Fibroblast of skin of back (primary cell): ENCODE data around the gene APOL2. TPM values are rescaled to one million over a fixed set of nuclear protein-coding genes. Genes with fewer than 3 reads are reported as not detected.
"Not testable (repeated sequence)": the region's sequence is repeated elsewhere in the genome, so short reads cannot be mapped to it uniquely, and the experiment has no call there.

ENCODE experiments used
- DNase-seq: peaks from one replicate; pipeline ENCODE4 v3.0.0-alpha.2; 2013
- polyA plus RNA-seq, 2 experiments: library from polyadenylated mRNA; unstranded; fragments of 120-200 nt; gene quantifications; one replicate each; pipeline ENCODE4 v1.2.1, GENCODE V29; 2013; ENCODE audit not compliant: insufficient read length in 2 of 2

Gene APOL2, protein sequence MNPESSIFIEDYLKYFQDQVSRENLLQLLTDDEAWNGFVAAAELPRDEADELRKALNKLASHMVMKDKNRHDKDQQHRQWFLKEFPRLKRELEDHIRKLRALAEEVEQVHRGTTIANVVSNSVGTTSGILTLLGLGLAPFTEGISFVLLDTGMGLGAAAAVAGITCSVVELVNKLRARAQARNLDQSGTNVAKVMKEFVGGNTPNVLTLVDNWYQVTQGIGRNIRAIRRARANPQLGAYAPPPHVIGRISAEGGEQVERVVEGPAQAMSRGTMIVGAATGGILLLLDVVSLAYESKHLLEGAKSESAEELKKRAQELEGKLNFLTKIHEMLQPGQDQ
- polyA plus RNA-seq (2013, experiment 1 of 2; ENCODE audit: insufficient read length), result 21.9 TPM
- 19.3 TPM for polyA plus RNA-seq (2013, experiment 2 of 2; ENCODE audit: insufficient read length)

DNA sequence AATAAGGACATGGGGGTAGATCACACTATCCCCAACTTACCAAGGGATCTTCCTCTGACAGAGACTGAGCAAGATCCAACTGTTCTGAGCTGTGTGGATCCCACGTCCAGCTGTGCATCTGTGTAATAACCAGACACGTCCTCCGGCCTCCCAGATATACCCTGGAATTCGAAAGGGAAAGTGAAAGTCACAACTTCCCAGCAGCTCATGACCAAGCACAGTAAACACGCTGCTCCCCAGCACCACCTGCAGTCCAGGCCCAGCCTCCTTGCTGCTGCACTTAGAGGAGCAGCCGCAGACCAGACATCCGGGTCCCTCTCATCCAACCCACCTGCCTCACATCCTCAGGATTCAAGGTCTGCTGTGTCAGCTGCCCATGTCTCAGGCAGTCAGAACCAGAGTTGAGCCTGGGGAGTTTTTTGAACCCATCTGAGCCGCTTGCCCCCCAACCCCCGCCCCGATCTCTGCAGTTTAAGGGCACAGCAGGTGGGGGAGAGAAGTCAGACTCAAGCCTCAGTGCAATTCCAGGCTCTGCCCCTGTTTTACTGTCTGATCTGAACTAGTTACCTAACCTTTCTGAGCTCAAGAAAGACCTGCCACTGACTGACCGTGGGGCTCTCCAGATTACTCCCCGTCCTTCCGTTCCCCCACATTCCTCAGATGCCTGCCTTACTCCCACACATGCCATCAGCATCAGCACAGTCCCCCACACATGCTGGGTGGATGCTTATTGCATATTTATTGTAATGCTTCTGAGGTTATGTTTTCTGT, at the start of gene APOL2:
Gene APOL2, minus strand, starts transcription at position 127 of the 771 bp plus-strand sequence. CDS start 6,365 bp downstream, outside the sequence.
- peak; percentile 96 for DNase-seq

DNA sequence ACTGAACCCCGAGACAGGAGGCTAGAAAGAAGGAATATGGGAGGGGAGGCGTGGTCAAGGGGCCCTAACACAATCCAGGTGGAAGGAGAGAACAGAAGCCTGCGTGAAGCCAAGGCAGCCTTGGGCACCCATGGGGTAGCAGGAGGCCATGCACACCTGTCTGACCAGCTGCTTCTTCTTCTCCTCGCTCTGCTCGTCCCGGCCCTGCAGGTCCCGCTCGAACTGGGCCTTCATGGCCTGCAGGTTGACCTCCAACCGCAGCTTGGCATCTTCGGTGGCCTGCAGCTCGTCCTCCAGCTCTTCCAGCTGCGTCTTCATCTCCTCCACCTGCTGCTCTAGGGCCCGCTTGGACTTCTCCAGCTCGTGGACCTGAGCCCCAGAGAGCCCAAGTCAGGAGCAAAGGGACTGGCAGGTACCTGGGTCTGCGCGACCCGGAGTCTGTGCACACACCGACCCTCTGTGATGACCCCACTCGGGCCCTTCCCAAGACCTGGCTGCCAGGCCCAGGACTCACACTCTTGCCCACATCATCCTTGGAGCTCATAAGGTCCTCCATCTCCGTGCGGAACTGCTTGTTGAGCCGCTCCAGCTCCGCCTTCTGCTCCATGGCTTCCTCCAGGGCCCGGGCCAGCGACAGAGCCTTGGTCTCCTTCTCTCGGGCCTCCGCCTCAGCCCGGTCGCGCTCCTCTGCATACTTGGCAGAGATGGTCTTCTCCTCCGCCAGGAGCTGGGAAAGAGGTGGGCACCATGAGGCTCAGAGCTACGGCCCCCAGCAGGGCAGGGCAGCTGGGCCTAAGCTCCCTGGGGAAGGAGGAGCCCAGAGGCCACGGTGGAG, 49.5 kb upstream of the APOL2 start:
- no peak for DNase-seq

DNA sequence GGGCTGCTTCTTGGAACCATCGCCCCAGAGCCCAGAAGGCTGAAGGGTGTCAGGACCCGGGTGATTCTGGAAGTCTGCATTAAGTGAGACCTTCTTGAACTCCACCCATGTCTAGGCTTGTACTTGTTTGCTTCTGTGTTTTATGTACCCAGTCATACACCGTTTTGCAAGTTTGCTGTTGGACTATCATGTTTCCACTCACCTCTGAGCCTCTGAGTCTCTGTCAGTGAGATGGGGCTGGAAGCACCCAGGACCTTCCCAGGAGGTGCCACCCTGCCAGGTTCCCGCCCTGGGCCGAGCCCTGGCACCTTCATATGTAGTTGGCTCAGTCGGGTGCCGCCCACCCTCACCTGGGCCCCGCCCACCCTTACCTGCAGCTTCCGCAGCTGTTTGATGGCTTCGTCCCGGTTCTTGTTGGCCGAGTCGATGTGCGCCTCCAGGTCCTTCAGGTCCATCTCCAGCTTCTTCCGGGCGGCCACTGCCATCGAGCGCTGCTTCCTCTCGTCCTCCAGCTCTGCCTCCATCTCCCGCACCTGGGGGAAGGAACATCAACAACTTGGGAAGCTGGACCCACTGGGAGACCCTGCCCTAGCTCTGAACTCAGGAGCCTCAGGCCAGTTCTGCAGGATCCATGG, 48.7 kb upstream of the APOL2 start:
- no peak for DNase-seq

DNA sequence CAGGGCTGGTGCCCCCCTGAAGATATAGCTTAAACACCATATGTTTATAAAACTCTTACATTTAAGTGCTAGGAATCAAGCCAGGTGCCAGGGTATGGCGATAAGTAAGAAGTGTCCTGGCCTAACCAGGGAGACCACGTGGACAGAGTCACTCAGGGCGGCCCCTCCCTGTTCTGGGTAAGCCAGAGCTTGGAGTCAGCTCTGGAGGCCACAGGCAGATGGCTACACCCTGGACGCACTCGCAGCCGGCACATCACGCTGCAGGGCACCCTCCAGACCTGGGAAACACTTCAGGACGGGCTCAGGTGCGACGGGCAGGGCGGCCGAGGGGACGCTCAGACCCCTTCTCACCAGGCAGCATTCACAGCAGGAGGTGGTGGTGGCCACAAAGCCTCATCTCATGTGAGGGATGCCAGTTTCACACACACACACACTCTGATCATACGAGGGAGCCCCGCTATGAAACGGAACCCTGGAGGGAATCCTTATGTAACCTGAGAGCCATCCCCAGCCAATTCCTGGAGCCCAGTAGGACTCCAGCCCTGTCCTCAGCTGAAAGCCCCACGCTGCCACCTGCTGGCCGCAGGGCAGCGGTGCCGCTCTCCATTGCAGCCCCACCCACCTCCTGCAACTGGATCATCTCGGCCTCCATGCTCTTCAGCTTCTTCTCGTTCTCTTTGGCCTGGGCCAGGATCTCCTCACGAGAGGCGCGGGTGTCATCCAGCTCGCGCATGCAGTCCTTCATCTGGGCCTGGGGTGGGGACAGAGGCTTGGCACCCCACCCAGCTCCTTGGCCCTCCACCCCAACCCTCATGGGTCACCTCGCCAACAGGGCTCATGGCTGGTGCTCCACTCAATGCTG, 47.0 kb upstream of the APOL2 start:
- DNase-seq, result peak; percentile 67

DNA sequence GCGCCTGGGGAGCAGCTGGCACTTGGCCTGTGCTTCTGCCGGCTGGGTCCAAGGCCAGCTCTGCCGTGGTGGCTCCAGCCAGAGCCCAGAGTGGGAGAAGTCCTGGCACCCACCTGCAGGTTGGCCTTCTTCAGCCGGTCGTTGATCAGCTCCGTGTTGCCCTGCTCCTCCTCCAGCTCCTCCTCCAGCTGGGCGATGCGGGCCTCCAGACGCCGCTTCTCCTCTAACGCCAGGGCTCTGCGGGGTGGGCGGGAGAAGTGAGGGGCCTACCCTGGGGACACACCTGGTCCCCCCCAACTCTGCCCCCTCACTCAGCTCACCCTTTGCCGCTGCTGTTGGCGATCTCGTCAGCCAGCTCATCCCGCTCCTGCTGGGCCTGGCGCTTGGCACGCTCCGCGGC, 46.2 kb upstream of the APOL2 start:
- no peak for DNase-seq

DNA sequence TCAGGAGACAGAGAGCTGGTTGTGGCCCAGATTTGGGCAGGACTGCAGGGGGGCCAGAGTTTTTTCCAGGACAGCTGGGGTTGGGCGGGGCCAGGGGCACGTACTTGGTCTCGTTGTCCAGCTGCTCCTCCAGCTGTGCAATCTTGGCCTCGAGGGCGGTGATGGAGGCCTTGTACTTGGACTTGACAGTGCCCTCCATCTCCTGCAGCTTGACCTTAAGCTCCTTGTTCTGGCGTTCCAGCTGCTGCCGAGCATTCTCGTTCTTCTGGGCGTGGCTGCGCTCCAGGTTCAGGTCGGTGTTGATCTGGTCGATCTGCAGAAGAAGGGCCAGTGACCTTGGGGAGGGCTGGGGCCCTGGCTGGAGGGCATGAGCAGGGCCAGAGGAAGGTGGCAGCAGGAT, 45.7 kb upstream of the APOL2 start:
- no peak for DNase-seq

DNA sequence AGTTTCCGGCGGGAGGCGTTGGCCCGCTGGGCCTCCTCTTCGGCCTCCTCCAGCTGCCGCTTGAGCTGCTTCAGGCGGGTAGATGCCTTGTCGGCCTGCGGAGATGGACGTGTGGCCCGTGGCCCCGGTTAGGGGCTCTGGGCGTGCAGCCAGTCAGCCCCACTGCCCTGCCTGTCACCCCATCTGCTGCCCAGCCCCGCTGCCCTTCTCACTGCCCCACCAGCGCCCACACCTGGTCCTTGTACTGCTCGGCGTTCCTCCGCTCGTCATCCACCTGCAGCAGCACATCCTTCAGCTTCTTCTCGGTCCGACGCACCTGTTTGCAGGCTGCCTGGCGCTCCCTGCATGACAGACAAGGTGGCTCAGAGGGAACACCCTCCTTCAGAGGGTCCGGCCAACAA, 44.8 kb upstream of the APOL2 start:
- DNase-seq, result no peak

DNA sequence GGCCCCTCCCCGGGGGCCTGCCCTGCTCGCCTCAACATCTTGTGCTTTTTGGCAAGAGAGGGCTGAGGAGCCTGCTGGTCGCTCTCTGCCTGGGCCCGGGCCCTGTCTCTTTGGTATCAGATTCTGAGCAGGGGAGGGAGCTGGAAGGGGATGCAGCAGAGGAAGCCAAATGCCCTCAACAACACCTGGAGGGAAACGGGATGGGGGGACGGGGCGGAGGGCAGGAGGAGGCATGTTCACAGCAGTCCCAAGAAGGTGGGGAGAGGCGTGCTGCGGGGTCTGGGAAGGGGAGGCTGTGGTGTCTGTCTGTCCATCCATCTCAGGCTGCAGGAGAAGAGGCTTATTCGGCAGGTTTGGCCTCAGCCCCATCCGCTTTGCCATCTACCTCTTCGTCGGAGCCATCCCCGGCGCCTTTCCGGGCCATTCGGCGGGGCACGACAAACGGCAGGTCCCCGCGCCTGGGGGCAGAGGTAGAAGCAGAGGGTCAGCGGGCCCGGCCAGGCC, 43.1 kb upstream of the APOL2 start:
- no peak for DNase-seq

DNA sequence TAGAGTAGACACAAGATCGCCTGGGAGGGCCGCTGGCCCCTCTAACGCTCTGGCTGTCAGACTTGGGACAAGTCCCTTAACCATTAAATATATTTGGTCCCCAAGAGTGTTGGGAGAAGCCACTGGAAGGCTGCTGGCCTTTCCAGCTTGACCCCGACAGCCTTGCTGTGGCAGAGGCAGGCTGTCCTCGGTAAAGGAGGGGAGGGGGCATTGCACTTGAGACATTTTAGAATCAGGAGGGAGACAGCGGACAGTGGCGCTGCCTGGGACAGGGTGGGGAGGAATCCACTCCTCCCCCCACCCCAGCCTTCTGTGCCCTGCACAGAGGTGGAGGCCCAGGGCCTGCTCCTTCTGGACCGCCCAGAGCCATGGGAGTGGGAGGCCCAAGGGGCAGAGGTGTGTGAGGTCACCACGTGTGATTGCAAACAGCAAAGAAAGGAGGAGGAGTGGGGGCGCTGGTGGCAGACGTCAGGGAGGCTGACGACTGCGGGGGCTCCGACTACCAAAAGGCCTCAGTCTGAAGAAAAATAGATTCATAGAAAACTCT, 42.5 kb upstream of the APOL2 start:
- DNase-seq, result no peak

DNA sequence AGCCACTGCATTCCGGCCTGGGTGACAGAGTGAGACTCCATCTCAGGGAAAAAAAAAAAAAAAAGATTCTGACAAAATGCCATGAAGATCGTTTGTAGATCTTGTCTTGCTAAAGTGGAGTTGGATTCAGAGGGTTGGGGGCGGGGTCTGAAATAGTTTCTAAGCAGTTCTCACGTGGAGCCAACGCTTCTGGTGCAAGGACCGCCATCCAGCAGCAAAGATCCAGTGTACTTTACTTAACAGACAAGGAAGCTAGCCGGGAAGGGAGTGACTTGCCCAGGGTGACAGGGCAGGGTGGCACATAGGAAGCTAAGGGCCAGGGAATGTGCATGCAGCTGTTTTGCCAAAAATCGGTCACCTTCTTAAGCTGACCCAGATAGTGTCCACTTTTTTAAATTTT, 41.1 kb upstream of the APOL2 start:
- no peak for DNase-seq

DNA sequence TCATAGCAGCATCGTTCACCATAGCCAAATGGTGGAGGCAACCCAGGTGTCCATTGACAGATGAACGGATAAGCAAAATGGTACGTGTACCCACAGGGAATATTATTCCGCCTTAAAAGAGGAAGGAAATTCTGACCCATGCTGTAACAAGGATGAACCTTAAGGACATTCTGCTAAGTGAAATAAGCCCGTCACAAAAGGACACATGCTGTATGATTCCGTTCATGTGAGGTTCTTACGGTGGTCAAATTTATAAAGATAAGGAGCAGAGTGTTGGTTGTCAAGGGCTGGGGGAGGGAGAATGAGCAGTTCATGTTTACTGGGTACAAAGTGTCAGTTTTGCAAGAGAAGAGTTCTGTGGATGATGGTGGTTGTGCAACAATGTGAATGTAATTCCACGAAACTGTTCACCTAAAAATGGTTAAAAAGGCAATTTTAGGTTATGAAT, 39.9 kb upstream of the APOL2 start:
- DNase-seq, result no peak

DNA sequence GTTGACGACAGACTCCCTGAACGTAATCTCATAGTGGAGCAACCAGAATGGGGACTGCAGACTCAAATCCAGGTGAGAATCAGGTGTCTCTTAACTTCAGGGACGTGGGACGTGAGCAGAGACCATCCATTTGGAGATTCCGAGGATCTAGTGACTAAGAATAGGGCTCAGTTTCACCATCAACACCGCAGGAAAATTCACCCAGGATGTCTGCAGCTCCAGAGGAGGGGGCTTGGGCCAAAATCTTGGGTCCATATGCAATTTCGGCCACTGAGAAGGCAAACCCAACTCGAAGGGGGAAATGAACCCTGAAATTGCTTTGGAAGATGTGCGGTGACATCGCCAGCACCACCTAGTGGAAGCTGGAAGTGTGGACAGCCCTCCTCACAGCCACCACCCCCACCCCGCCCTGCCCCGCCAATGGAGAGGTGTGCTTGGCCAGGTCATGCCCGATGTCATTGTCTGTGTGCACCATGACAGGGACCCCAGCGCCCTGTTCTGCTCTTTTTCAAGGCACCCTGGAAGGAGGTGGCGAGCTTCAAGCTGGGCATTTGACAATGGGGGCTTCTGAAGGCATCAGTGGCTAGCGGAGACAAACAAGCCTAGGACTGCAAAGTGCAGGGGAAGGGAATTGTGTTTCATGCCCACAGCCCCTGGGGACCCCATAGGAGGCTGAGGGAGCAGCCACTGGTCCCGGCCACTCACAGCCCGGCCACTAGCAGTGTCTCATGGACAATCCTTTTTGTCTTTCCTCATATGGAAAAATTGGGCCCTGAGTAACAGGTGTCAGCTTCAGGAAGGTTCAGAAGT, 38.4 kb upstream of the APOL2 start:
- peak; percentile 60 for DNase-seq

DNA sequence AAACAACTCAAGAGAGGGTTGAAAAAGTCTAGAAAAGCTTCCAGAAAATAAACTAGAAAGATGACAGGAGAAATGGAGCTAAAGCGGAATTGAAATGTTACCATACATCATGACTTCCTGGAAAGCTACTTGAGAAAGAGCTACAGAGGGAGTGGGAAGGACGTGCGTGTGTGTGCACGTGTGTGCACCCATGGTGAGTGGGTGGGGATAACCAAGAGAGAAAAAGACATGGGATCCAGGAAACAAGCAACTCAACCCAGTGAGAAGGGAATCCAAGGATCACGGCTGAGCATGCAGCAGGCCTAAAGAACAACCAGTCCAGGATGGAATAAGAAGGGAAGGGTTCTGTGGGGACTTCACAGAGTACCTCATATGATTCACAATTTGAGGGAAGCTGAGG, 35.2 kb upstream of the APOL2 start:
- peak; percentile 40 for DNase-seq

DNA sequence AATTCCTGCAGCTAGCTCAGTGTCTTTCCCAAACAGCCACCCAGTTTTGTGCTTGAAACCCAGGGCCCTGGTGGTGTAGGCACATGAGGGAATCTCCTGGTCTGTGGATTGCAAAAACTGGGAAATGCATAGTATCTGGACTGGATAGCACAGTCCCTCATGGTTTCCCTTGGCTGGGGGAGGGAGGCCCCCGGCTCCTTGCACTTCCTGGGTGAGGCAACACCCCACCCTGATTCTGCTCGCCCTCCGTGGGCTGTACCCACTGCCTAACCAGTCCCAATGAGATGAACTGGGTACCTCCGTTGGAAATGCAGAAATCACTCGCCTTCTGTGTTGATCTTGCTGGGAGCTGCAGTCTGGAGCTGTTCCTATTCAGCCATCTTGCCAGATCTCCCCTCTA, 32.6 kb upstream of the APOL2 start:
- not testable (repeated sequence) for DNase-seq

DNA sequence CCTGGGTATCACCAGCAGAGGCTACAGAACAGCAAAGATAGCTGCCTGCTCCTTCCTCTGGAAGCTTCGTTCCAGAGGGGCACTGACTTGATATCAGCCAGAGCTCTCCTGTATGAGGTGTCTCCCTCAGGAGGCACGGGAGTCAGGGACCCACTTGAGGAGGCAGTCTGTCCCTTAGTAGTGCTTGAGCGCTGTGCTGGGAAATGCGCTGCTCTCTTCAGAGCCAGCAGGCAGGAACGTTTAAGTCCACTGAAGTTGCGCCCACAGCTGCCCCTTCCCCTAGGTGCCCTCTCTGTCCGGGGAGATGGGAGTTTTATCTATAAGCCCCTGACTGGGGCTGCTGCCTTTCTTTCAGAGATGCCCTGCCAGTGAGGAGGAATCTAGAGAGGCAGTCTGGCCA, 31.9 kb upstream of the APOL2 start:
- DNase-seq, result not testable (repeated sequence)

DNA sequence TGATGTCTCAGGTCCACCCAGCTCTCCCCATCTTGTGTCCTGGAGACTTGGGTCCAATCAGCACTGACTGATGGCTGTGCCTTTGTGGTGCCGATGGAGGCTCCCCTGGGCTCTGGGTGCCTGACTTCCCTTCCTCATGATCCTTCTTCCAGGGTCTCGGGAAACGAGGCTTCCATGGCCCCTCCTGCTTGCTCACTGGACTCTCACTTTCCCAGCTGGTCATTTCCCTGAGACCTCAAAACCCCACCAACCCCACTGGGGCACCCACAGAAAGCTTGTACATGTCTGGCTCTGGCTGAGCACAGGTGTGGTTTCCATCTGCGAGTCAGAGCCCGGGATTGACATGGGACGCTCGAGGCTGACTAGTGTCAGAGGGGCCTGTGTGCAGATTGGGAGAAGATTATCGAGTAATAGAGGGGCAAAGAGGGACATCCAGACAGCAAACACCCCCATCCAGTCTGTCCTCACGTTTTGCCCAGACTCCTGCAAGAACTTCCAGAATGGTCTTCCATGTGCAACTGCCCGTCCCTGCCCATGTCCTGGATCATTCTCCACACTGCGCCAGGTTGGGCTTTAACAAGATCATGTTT, 28.7 kb upstream of the APOL2 start:
- DNase-seq, result no peak

DNA sequence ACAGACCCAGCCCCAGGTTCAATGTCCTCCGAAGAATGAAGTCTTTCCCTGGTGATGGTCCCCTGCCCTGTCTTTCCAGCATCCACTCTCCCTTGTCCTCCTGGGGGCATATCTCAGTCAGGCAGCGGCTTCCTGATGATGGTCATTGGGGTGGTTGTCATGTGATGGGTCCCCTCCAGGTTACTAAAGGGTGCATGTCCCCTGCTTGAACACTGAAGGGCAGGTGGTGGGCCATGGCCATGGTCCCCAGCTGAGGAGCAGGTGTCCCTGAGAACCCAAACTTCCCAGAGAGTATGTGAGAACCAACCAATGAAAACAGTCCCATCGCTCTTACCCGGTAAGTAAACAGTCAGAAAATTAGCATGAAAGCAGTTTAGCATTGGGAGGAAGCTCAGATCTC, 27.7 kb upstream of the APOL2 start:
- no peak for DNase-seq

DNA sequence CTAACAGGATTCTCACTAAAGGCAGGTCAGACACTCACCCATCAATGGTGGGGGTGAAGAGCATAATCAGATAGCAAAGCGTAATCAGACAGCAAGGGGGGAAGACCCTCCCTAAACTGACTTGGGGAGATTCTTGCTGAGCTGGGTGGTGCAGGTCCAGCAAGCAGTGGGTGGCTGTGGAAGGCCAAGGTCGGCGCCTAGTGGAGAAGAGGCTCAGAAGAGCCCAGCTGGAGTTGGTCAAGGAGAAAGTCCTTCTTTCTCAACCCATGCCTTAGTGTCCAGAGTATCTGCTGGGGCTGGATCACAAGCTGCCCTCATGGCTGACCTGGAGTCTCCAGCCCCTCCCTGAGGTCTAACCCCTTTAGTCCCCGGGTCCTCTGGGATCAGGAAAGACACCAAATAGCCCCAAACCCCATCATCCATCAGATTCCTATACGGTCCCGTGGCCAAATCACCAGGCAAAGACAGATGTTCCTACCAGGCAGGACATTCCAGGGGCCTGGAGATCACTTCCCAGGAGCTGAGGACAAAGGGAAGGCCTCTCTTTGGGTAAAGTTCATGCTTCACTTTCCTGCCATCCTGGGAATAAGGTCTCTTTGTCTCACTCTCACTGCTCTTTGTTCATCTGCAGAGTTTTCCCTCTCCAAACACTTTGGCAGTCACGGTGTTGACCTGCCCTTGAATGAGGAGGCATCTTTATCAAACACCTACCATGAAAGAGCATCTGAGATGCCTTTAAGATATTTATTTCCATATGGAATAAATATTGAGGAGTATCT, 24.7 kb upstream of the APOL2 start:
- DNase-seq, result not testable (repeated sequence)

DNA sequence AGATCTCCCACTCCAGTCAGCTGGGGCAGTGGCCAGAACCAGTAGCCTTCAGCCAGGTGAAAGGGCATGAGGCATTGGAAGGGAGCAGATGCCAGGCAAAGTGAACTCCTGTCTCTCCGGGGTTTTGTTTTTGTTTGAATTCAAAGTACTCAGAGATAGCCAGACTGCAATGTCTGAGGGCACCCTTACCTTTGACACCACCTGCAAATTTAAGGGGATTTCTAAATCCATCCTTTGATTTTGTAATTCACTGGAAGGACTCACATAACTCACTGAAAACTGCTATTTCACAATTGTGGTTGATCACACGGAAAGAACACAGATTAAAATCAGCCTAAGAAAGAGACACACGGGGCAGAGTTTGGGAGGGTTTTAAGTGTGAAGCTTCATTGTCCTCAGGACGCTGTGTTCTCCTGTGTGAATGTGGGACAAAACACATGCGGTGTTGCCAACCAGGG, 23.9 kb upstream of the APOL2 start:
- not testable (repeated sequence) for DNase-seq
